HS-27A (cell line): ENCODE data around the gene SREBF1.

Experiments
- DNase-seq: peaks from one replicate; pipeline ENCODE4 v3.0.0-alpha.2; 2012; ENCODE audit warnings: low read depth, missing footprints

SREBF1 gene

GRCh38 chr17:17794382-17794781 lies 42.4 kb downstream of the SREBF1 start:
- DNase-seq, result no peak

- no peak for DNase-seq
Observed at GRCh38 chr17:17793378-17794214, 43.2 kb downstream of the SREBF1 start.

GRCh38 chr17:17792551-17793377 lies 44.0 kb downstream of the SREBF1 start:
- DNase-seq, result no peak

GRCh38 chr17:17792037-17792550 lies 44.7 kb downstream of the SREBF1 start:
- no peak for DNase-seq

- no peak for DNase-seq
Observed at GRCh38 chr17:17790637-17791464, 45.9 kb downstream of the SREBF1 start.

- no peak for DNase-seq
Observed at GRCh38 chr17:17789828-17790636, 46.8 kb downstream of the SREBF1 start.

GRCh38 chr17:17789410-17789809 lies 47.4 kb downstream of the SREBF1 start:
- DNase-seq, result no peak

GRCh38 chr17:17788967-17789366 lies 47.8 kb downstream of the SREBF1 start:
- no peak for DNase-seq

GRCh38 chr17:17787568-17787967 lies 49.2 kb downstream of the SREBF1 start:
- DNase-seq, result no peak

GRCh38 chr17:17786998-17787397 lies 49.8 kb downstream of the SREBF1 start:
- no peak for DNase-seq

- no peak for DNase-seq
Observed at GRCh38 chr17:17785407-17785806, 51.4 kb downstream of the SREBF1 start.

GRCh38 chr17:17784657-17785267 lies 52.0 kb downstream of the SREBF1 start:
- no peak for DNase-seq

GRCh38 chr17:17783825-17784656 lies 52.7 kb downstream of the SREBF1 start:
- no peak for DNase-seq

GRCh38 chr17:17783116-17783824 lies 53.5 kb downstream of the SREBF1 start:
- DNase-seq, result no peak

GRCh38 chr17:17782523-17783115 lies 54.2 kb downstream of the SREBF1 start:
- DNase-seq, result no peak

- no peak for DNase-seq
Observed at GRCh38 chr17:17781591-17782496, 54.9 kb downstream of the SREBF1 start.

- DNase-seq, result no peak
Observed at GRCh38 chr17:17780922-17781590, 55.7 kb downstream of the SREBF1 start.
